GM18858 (cell line): Measurements from ENCODE around the gene DGKG.

Experiments used
- ATAC-seq: cut with Tn5 transposase; IDR thresholded peaks from one replicate; pipeline ENCODE4 v1.9.1; 2021; ENCODE audit not compliant: unreplicated experiment

The DGKG gene

DNA sequence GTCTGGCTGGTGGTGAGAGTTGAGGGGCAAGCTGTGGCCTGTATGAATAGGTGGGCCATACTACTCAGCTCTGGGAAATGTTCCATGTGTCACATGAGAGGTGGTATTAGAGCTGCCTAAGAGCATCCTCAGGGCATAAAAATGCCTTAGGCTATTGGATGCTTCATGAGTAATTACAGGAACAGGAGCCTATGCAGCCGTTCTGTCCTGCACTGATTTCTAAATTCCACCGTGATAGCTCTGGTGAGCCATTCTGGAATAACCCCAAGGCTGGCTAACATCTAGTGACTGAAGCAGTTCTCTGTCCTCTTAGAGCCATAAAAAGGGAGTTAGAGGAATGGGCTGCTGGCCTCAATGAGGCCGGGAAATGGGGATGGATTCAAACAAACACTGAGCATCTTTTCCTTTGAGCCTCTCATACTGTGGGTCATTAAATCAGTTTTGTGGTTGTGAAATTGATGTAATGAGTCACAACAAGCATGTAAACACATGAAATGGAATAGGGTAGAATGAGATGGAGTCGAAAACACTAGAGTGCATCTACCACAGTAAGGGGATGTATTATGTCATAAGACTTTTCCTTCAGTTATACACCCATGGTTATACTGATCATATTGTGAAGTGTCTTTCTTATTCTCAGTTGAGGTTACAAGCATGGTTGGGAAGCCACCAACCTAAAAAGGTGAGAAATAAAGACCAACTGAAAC is 41.0 kb downstream of the DGKG start:
- ATAC-seq: no peak

DNA sequence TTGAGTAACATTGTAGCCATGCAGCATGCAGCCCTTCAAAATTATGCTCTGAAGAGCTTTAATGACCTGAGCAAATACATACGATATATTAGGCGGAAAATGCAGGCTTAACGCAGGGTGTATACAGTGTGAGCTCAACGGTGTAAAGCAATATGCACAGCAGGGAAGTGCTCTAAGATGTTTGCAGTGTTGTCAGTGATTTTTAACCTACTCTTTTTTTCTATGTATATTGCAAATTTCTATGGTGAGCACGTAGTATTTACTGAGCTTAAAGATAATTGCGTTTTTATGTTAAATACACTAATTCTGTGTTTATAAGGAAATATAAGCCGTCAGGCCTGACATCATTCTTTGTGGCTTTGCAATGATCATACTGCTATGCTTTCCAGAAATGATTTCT is 42.1 kb downstream of the DGKG start:
- ATAC-seq: no peak

DNA sequence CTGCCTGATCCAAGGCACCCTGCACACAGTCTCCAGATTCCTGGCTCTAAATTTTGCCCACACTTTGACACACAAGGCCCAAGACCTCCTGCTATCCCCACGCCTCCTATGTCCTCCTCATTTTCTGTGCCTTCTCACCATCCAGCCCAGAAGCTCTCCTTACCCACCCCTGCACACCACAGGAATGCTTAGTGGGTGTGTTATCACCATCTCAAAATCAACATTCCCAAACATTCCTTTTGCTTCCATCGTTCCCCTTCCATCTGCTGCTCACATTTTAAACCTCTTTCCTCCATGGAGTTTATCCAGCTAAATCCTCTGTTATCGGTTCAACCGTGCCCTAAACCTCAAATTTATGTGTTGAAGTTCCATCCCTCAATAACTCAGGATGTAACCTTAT is 43.9 kb downstream of the DGKG start:
- no peak for ATAC-seq

DNA sequence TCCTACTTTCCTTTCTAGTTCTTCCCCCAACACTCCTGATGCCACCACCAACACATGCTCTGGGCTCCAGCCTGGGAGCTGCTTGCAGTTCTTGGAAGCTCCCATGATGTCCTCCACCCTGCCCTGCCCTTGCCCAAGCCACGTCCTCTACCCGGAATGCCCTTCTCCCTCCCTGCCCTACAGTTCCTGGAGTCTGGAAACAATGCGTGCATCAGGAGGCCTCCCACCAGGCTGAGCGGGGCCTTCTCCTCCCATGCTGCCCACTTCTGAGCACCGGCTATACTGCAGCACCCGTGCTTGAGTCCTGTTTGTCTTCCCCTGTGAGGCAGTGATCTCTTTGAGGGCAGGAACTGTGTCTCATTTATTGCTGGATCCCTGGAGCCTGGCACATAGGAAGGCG is 44.6 kb downstream of the DGKG start:
- no peak for ATAC-seq

DNA sequence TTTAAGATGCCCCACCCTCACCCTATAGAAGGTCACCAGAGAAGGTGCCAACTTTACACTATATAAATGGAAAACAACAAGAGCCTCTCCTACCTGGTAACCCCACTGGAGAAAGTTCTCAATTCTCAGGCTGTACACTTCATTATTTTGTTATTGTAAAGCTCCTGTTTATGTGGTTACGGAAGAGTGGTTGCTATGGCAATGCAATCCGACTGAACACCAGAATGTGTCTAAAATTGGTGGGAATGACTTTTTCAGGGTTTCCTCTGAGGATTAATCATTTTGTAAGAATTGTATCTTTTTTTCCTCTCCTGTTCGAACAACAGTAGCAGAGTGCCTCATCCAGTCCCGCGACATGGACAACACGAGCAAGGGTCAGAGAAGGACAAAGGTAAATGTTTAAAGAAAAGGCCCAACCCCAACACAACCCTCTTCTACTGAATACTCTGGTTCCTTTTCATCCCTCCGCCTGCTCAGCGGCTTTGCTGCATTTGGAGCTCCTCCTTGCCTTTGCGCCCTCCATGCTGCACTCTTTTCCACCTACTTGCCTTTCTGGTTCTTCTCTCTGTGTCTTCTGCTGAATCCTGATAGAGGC is 45.3 kb downstream of the DGKG start:
- no peak for ATAC-seq

DNA sequence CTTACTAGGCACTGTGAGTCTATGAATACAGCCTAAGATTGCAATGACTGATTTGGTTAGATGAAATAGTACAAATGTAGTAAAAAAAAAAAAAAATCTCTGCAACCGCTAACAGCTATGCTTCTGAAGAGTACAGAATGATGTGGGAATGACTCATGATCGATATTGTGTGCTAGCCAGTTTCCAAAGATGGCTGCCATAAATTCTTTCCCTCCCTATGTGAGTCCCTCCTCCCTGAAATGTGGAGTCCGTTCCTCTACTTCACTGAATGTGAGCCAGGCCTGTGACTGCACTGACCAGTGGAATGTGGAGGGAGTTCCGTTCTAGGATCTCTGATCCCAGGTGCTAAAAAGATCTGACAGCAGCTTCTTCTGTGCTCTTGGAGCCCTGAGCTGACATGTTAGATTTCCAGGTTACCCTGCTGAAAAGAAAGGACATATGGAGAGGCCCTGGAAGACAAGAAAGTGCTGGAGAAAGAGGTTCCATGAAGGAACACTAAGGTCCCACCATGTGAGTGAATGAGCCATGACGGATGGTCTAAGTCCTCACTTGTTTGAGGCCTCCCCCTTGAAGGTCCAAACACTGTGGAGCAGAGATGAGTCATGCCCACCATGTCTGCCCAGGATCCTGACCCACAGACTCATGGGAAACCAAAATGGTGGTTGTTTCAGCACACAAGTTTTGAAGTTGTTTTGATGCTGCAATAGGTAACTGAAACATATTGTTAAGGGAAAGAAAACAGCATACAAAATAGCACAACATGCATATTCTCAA is 46.3 kb downstream of the DGKG start:
- no peak for ATAC-seq

DNA sequence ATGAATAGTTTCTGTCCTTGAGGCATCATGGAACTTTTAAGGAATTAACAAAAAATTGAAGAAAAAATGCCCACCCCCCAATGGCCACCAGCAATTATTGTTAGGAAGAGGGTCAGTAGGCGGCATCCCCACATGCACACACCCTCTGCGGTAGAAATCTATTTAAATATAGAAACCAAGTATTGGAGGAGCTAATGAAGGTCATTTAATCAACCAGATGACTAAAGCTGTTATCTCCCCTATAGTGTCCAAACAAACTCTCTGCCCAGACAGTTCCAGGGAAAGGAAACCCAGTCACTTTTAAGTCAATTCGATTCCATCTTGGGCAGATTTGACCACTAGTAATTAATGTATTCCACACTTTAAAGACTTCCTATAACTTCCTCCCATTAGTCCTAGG is 47.1 kb downstream of the DGKG start:
- ATAC-seq: no peak

DNA sequence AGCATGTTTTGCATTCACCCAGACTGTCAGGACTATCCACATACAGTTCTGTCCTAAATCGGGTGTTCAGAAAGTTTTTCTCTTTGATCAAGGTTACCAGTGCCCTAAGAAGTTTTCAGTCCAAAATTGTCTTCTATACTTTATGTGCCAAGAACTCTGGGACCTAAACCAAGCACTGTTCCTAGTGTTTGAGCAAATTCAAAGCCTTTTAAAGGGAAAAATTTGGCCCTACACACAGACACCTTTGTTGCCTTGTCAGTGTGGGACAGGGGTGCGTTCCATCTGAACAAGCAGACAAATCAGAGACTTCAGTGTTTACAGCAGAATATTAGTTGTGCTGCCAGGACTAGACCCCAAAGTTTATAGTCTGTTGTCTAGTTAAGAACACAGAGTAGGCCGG is 50.6 kb downstream of the DGKG start:
- no peak for ATAC-seq

DNA sequence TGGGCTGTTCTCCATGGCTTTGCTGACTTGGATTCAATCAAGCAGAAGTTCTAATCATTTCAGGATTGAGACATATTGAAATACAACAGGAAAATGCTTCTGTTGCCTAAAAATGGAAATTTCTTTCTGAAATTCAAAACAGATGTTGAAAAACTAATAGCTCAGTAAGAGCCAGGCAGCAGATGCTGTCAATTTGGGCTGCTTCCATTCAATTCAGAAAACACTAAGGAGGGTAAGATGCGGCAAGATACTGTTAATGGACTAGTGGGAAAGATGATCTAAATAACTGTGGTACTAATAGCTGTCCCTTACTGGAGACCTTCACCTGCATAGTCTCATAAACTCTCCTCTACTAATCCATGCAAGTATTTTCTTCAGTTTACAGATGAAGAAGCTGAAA is 53.5 kb downstream of the DGKG start:
- ATAC-seq: no peak

DNA sequence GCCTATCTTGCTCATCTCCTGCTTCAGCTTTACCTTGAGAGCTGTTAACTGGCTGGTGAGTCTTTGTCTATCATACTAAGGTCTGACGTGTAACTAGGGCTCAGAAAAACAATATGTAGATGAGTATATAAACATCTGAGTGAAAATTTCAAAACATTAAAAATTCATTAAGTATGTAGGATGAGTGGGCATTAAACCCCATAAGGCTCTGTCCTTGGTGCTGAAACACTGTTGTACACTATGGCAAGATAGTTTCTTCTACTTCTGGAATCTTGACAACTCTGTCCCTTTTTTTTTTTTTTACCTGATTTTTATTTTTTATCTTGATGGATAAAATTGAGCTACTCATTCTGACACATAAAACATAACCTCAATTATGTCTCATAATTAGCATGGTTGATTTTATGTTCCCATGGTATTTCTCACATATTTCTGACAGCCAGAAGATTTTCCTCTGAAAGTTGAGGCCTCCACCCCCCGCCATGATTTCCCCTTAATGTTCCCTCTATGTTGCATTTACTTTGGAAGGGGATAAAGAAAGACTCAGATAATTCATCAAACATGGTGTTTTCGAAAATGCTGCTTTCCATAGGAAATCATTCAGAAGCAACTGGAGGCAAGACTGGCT is 54.3 kb downstream of the DGKG start:
- ATAC-seq: no peak

DNA sequence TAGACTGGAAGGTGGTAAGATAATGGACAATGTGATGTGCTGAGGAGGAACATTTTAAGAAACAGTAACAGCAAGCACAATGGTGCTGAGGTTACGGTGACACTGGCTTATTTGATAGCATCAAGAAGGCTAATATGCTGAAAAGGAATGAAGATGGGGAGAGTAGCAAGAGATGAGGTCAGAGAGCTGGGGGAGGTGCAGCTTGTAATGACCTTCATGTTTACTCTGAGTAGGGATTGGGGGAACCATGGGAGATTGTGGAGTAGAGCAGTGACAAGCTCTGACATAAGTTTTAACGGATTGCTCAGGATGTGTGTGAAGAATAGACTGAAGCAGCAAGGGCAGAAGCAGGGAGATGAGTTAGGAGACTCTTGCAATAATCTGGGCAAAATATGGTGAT is 56.7 kb downstream of the DGKG start:
- ATAC-seq: no peak

DNA sequence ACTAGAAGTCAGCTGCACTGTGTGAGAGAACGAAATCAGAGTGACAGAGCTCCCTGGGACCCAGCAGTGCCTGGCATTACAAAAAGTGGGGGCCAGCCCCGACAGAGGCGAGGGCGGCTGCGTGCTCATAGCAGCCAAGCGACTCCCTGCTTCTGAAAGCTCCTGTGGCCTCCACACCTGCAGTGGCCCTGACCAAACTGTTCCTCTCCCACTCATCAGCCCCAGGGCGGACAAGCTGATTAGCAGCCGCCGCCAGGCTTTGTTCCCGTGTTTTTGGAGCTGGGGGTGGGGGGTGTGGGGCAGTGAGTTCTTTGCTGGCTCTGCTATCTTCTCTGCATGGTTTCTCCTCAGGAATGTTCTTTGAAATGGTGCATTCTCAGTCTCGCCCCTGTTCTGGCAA is 58.1 kb downstream of the DGKG start:
- ATAC-seq: no peak

DNA sequence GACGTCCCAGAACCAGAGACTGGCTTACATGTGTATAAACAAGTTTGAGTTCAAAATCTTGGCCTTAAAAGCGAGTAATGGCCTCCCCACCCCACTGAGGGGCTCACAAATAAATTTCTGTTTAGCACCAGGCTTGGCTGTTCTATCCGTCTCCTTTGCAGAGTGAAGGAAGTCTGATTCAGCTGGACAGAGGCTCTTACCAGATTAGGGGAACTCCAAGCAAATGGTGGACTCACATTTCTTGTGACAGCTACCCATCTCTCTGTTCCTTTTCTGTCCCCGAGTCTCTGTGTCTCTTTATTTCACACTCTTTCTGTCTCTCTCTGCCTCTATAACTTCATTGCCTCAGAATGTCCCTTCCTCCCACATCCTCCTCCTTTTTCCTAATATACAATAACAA is 62.7 kb downstream of the DGKG start:
- no peak for ATAC-seq

DNA sequence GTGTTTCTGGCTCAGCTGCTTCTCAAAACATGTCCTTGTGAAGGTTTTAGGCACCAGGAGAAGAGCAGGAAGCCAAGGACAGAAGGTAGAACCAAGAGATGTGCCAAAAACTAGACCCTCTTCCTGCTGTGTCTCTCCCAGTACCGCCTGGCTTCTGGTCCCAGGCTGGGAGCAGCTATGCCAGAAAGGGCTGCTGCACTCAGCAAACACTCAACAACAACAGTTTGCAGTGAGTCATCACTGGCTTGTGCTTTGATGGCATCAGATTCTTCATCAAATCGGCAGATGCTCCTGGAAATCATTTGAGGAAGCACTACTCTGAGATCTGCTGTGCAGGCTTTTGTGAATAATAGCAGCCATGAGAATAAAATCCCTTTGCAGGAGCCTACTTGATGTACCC is 63.2 kb downstream of the DGKG start:
- ATAC-seq: no peak

DNA sequence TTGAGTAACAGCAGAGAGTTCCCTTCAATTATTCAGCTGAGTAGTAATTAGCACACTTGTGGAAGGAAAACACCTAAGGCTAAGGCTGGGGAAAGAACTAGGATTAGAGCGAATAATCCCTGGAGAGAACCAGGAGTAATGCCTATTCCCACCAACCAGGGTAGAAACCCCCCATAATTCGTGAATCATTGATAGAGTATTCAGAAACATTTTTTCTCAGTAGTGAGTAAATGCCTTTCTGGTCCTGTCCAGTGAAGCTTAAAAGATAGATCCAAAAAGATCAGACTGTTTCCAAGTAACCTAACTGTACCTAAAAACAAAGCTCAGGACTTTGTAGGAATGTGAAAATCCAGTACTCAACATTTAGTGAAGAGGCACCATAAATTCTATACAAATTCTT is 71.2 kb downstream of the DGKG start:
- no peak for ATAC-seq

DNA sequence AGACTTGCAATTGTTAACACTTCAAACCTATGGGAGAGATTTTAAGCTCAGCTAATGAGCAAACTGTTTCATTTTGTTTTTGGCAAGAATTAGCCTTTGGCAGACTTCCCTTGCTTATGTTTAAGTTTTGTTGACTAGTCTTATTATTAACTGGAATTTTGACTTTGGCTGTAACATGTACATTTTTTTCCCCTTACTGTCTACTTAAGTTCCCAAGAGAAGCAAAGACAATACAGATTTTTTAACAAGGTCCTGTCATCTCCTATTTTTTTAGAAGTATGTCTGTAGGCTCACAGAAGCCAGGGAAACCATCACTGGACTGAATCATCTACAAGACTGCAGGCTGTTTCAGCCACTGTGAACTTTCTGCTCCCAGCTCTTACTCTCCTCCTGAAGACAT is 74.3 kb downstream of the DGKG start:
- ATAC-seq: no peak

DNA sequence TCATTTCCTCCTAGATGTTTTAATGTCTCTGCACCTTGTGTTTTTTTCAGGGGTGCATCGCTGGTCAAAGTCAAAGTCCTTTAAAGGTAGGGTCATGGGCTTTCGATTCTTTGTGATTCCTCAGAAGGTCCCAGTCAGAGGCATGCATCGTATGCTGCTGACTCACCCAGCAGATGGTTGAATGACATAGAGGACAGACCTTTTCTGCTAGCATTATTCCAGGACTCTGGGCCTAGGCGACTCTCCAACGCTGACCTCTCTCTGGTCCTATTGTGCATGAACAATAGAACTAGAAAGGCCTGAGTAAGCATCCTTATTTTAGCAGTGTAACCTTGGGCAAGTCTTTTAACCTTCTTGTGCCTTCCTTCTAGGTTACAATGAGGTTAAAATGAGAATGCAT is 75.9 kb downstream of the DGKG start:
- ATAC-seq: no peak

DNA sequence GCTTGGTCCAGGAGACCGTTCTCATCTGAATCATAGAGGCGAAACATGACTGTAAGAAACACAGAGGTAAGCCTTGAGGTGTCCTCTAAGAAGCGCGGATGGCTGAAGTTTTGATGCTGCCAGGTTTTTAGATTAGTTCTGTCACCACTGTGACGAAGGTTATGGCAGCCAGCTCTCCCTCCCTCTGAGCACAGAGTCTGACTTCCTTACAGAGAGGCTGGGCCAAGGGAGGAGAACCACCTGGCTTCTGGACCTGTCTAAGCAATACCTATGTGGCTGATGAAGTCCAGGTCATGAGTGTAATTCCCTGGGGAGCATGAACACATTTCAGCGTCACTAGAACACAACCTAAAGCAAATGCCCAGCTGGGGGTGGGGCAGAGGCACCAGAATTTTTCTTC is 77.4 kb downstream of the DGKG start:
- ATAC-seq: no peak

DNA sequence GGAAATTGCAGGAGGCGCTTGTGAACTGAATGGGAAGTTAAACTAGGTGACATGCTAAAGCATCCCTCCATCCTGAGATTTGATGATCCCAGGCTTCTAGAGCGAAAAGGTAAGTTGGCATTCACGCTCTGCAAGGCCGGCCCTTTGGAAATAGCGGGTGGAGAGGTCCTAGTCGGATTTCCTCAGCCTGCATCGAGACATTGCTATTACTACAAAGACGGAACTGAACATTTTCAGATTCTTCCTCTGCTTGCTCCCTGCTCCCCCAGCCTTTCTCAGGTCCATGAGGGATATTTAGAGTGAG is 77.7 kb downstream of the DGKG start:
- ATAC-seq: no peak

DNA sequence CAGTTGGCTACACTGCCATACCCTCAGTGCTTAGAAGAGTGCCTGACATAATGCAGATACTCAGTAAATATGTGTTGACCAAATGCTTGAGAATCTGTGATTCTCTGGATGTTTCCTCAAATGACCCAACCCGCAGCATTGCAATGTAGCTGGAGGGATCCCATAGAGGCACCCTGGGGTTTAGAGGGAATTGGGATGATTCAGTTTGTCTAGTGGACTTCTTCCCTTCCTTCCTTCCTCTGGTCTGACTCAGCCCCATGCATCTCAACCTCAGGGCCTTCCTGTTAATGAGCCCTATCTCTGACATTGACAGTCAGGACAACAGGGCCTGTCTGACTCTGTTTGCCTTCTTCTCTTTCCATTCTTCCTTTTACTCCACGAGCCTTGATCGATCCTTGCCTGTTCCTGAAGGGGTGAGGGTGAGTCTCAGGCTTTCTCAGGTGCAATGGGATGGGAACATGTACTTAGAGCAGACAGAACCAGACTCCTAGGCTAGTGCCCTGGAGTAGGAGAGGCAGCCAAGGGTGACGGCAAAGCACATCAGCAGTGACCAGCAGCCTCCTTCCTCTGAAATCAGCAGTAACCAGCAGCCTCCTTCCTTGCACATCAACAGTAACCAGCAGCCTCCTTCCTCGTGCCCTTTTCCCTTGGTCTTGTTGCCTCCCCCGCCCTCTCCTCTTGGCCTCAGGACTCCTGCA is 78.2 kb downstream of the DGKG start:
- no peak for ATAC-seq

DNA sequence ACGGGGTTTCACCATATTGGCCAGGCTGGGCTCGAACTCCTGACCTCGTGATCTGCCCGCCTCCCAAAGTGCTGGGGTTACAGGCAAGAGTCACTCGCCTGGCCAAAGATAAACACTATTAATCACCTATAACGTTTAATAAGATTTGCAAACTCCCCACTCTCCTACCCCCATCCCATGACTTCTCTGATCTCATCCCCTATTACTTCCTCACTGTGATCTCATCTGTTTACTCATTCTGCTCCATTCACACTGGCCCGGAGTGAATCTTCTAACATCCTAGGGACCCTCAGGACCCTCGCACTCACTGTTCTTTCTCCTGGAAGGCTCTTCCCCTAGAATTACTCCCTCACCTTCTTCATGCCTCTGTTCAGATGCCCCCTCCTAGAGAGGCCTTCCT is 78.9 kb downstream of the DGKG start:
- ATAC-seq: no peak

DNA sequence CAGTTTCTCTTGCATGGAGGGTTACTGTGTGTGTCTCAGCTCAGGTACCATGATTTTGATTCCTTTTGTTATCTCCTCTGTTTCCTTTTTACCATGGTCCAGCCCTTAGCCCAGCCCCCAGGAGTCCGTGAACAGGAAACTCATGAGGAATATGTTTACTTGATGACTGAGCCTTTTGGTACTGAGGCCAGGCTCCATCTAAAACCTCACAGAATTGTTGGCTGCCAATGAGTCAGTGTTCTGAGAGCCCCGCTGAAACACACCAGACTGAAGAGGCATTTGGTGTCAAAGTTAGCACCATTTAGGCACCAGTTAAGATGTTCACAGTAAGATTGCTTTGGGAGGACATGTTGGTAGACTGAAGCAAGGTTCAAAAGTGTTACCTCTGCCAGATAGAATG is 80.9 kb downstream of the DGKG start:
- ATAC-seq: no peak
